ENCODE measurements around the gene C5.

The C5 gene

DNA sequence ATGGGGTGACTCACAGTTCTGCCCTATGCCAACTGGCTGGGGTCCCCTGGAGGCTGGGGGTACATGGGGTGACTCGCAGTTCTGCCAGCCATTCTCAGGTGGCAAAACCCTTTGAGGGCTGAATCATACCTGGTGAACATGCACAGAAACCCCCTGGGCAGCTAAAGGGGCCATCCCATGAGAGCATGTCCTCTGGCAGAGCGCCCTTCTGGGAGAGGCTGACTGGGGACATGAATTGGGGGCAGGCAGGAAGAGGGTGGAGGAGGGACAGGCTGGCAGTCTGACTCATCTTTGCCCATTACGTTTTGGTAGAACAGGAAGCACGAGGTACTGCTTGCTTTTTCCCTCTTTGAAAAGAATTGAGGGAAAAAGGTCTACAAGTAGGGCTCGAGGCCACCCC lies 140.2 kb downstream of the C5 start:
- peak overlapping the region; percentile 62 for H3K4me2 ChIP-seq (ENCODE audit: low read depth, low read length, poor library complexity, severe bottlenecking)
- peak overlapping the region; percentile 19 for H3K4me3 ChIP-seq (ENCODE audit: low read length, poor library complexity, severe bottlenecking)
- H3K79me2 ChIP-seq (ENCODE audit: insufficient read depth, low read length) = no peaks in the 10 kb centered on the region
- no peaks in the 10 kb centered on the region for H3K9me3 ChIP-seq (ENCODE audit: insufficient read depth, low read depth, low read length)
- H3K36me3 ChIP-seq (ENCODE audit: insufficient read depth, low read length) = no peaks in the 10 kb centered on the region
- H3K9me2 ChIP-seq (replicated peaks; ENCODE audit: low read depth, low read length) = no peaks in the 10 kb centered on the region
- H3F3A ChIP-seq (ENCODE audit: low read depth) = no peaks in the 10 kb centered on the region
- no peaks in the 10 kb centered on the region for H3K27me3 ChIP-seq (ENCODE audit: insufficient read depth, low read length, poor library complexity, severe bottlenecking)
- no peak for TF ChIP-seq EZH2phosphoT487 (IDR thresholded peaks at IDR 0.05; ENCODE audit: borderline replicate concordance)
- TF ChIP-seq, protein P1, sequence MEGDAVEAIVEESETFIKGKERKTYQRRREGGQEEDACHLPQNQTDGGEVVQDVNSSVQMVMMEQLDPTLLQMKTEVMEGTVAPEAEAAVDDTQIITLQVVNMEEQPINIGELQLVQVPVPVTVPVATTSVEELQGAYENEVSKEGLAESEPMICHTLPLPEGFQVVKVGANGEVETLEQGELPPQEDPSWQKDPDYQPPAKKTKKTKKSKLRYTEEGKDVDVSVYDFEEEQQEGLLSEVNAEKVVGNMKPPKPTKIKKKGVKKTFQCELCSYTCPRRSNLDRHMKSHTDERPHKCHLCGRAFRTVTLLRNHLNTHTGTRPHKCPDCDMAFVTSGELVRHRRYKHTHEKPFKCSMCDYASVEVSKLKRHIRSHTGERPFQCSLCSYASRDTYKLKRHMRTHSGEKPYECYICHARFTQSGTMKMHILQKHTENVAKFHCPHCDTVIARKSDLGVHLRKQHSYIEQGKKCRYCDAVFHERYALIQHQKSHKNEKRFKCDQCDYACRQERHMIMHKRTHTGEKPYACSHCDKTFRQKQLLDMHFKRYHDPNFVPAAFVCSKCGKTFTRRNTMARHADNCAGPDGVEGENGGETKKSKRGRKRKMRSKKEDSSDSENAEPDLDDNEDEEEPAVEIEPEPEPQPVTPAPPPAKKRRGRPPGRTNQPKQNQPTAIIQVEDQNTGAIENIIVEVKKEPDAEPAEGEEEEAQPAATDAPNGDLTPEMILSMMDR (conservative IDR thresholded peaks at IDR 0.05; ENCODE audit: low read length) = no peak
- 0 out of 2 replicates have a peak overlapping the region, but pooled peaks have one; percentile 15 for H2AFZ ChIP-seq (ENCODE audit: low read length)
- H3K4me1 ChIP-seq (ENCODE audit: insufficient read depth, low read length, poor library complexity, severe bottlenecking) = peaks cover 43% of the 10 kb centered on the region
- peak overlapping the region; percentile 59 for H3K9ac ChIP-seq (ENCODE audit: low read depth, low read length, poor library complexity, severe bottlenecking)
- H4K20me1 ChIP-seq (ENCODE audit: insufficient read depth, low read length, poor library complexity, severe bottlenecking) = no peaks in the 10 kb centered on the region

- Histone ChIP-seq H3K9ac (ENCODE audit: low read depth, low read length, poor library complexity, severe bottlenecking) (peak overlapping the region; percentile 5), H3K4me2 (ENCODE audit: low read depth, low read length, poor library complexity, severe bottlenecking) (peak overlapping the region; percentile 27), H3F3A (ENCODE audit: low read depth) (no peaks in the 10 kb centered on the region), H3K4me1 (ENCODE audit: insufficient read depth, low read length, poor library complexity, severe bottlenecking) (peaks cover 75% of the 10 kb centered on the region), H3K4me3 (ENCODE audit: low read length, poor library complexity, severe bottlenecking) (no peak overlapping the region), H3K27me3 (ENCODE audit: insufficient read depth, low read length, poor library complexity, severe bottlenecking) (no peaks in the 10 kb centered on the region), H3K9me3 (ENCODE audit: insufficient read depth, low read depth, low read length) (no peaks in the 10 kb centered on the region), H3K36me3 (ENCODE audit: insufficient read depth, low read length) (no peaks in the 10 kb centered on the region), H2AFZ (ENCODE audit: low read length) (no peak overlapping the region), H3K79me2 (ENCODE audit: insufficient read depth, low read length) (no peaks in the 10 kb centered on the region), H3K9me2 (replicated peaks; ENCODE audit: low read depth, low read length) (no peaks in the 10 kb centered on the region), H4K20me1 (ENCODE audit: insufficient read depth, low read length, poor library complexity, severe bottlenecking) (no peaks in the 10 kb centered on the region)
- TF ChIP-seq, protein P1 (conservative IDR thresholded peaks at IDR 0.05; ENCODE audit: low read length) = no peak
- TF ChIP-seq EZH2phosphoT487 (IDR thresholded peaks at IDR 0.05; ENCODE audit: borderline replicate concordance) = no peak
Measured at GRCh38 chr9:120905315-120906164, 144.5 kb downstream of the C5 start.

- Histone ChIP-seq H3K9ac (ENCODE audit: low read depth, low read length, poor library complexity, severe bottlenecking) (no peak overlapping the region), H3K36me3 (ENCODE audit: insufficient read depth, low read length) (no peaks in the 10 kb centered on the region), H3F3A (ENCODE audit: low read depth) (no peaks in the 10 kb centered on the region), H4K20me1 (ENCODE audit: insufficient read depth, low read length, poor library complexity, severe bottlenecking) (no peaks in the 10 kb centered on the region), H3K9me2 (replicated peaks; ENCODE audit: low read depth, low read length) (no peaks in the 10 kb centered on the region), H3K9me3 (ENCODE audit: insufficient read depth, low read depth, low read length) (no peaks in the 10 kb centered on the region), H2AFZ (ENCODE audit: low read length) (no peak overlapping the region), H3K27me3 (ENCODE audit: insufficient read depth, low read length, poor library complexity, severe bottlenecking) (no peaks in the 10 kb centered on the region), H3K4me2 (ENCODE audit: low read depth, low read length, poor library complexity, severe bottlenecking) (peak overlapping the region; percentile 27), H3K79me2 (ENCODE audit: insufficient read depth, low read length) (no peaks in the 10 kb centered on the region), H3K4me1 (ENCODE audit: insufficient read depth, low read length, poor library complexity, severe bottlenecking) (peaks cover 69% of the 10 kb centered on the region), H3K4me3 (ENCODE audit: low read length, poor library complexity, severe bottlenecking) (no peak overlapping the region)
- TF ChIP-seq, protein P1 (conservative IDR thresholded peaks at IDR 0.05; ENCODE audit: low read length) = no peak
- TF ChIP-seq EZH2phosphoT487 (IDR thresholded peaks at IDR 0.05; ENCODE audit: borderline replicate concordance) = no peak
Measured at GRCh38 chr9:120904978-120905301, 145.1 kb downstream of the C5 start.

Measured in Loucy (cell line).